Panc1 (cell line): ENCODE results near the gene BBX. TPM values are rescaled to one million over a fixed set of nuclear protein-coding genes. Genes with fewer than 3 reads are reported as not detected.

Experiments used
- ATAC-seq: fragments of 200-7000 bp; cut with Tn5 transposase; 2 replicates; pipeline ENCODE4 v1.9.1; 2020; ENCODE audit warnings: mild to moderate bottlenecking, moderate library complexity
- BruUV-seq: library from RNA; stranded (reverse); fragments of 400-500 nt; replicated peaks from 2 replicates; lab custom pipeline; 2021; lab: Mats Ljungman, UMichigan
- CTCF ChIA-PET: fragments of 300-600 bp; sonication (Branson Sonifier 250); formaldehyde crosslinking; loops from one replicate; lab custom pipeline; 2022; ENCODE audit warnings: antibody characterized with exemption; lab: Charles Lee
- POLR2A ChIA-PET: fragments of 300-600 bp; sonication (Branson Sonifier 250); formaldehyde crosslinking; loops from one replicate; lab custom pipeline; 2022; ENCODE audit warnings: antibody characterized with exemption; lab: Charles Lee
- DNase-seq: peaks from one replicate; pipeline ENCODE4 v3.0.0-alpha.2; 2010; ENCODE audit warnings: low read depth, low spot score
- H3K27ac ChIP-seq: 2 replicates; pipeline ENCODE4 v1.5.1; 2011; ENCODE audit warnings: mild to moderate bottlenecking, low read length, inconsistent platforms
- H3K27me3 ChIP-seq: fragments of 200-500 bp; sonication (Bioruptor generic); 2 replicates; pipeline ENCODE4 v1.6.0; 2014; ENCODE audit warnings: low read length, inconsistent platforms; ENCODE audit not compliant: control insufficient read depth, insufficient read depth
- H3K36me3 ChIP-seq: fragments of 200-500 bp; sonication (Bioruptor generic); 2 replicates; pipeline ENCODE4 v1.5.1; 2014; ENCODE audit warnings: inconsistent platforms, mild to moderate bottlenecking, low read length, moderate library complexity; ENCODE audit not compliant: control insufficient read depth, insufficient read depth
- H3K4me1 ChIP-seq: 2 replicates; pipeline ENCODE4 v1.5.1; 2011; ENCODE audit warnings: inconsistent platforms, mild to moderate bottlenecking, low read length, moderate library complexity; ENCODE audit not compliant: control insufficient read depth, insufficient read depth
- H3K4me3 ChIP-seq, 2 experiments: 2 replicates each; pipeline ENCODE4 v1.5.1; 2011 to 2012; ENCODE audit warnings: low read depth in 2 of 2, low read length in 2 of 2, mild to moderate bottlenecking in 2 of 2, inconsistent platforms in 1 of 2, moderate library complexity in 1 of 2
- H3K9me3 ChIP-seq: fragments of 200-500 bp; sonication (Bioruptor generic); 2 replicates; pipeline ENCODE4 v1.5.1; 2014; ENCODE audit warnings: low read depth, mild to moderate bottlenecking, inconsistent platforms, low read length, moderate library complexity; ENCODE audit not compliant: control insufficient read depth, insufficient read depth
- CTCF ChIP-seq: fragments of 450-650 bp; IDR thresholded peaks from 2 replicates; pipeline ENCODE4 v1.5.1; 2017; ENCODE audit warnings: mild to moderate bottlenecking
- POLR2AphosphoS5 ChIP-seq: IDR thresholded peaks from 2 replicates; pipeline ENCODE4 v1.6.1; 2012; ENCODE audit warnings: mild to moderate bottlenecking, low read depth, low read length, moderate library complexity
- REST ChIP-seq, 2 experiments: IDR thresholded peaks; 2 replicates each; pipeline ENCODE4 v1.6.1; 2011 to 2012; ENCODE audit warnings: low read depth in 2 of 2, control low read depth in 1 of 2, low read length in 1 of 2, mild to moderate bottlenecking in 1 of 2, moderate library complexity in 1 of 2; ENCODE audit not compliant: insufficient read depth in 1 of 2
- SIN3A ChIP-seq: IDR thresholded peaks from 2 replicates; pipeline ENCODE4 v1.6.1; 2012; ENCODE audit warnings: low read depth, mild to moderate bottlenecking, low read length, moderate library complexity, borderline replicate concordance; ENCODE audit not compliant: insufficient read depth
- TCF7L2 ChIP-seq: IDR thresholded peaks from 2 replicates; pipeline ENCODE4 v1.6.1; 2011; ENCODE audit warnings: mild to moderate bottlenecking, low read depth, low read length, inconsistent platforms
- in situ Hi-C: cut with HindIII; loops from 2 replicates; pipeline ENCODE4 v1.10.0; 2016; ENCODE audit warnings: low sequenced_read_pairs, low pct_unique_long_range_greater_than_20kb
- intact Hi-C: fragments of 100-400 bp; cut with micrococcal nuclease; formaldehyde crosslinking; loops from one replicate; pipeline ENCODE4 v1.10.0; 2022; ENCODE audit not compliant: unreplicated experiment
- total RNA-seq: library from RNA; stranded (reverse); gene quantifications from one replicate; pipeline ENCODE4 v1.2.1, GENCODE V29; 2021; ENCODE audit not compliant: unreplicated experiment

BBX gene
- total RNA-seq, 1 experiment from 2014 or later = 28.5 TPM

GRCh38 chr3:107850681-107851080, 327.9 kb downstream of the BBX start:
- ChIA-PET POLR2A (no interaction called here), CTCF (no interaction called here)
- in situ Hi-C loops (no loop called here), intact Hi-C loops (no loop called here)
- ATAC-seq (no peak), DNase-seq (no peak)
- Histone ChIP-seq H3K9me3 (no peaks in the 10 kb centered on the region), H3K27ac (no peak overlapping the region), H3K27me3 (peaks cover 5% of the 10 kb centered on the region), H3K4me3 (no peak overlapping the region), H3K4me1 (no peaks in the 10 kb centered on the region), H3K36me3 (no peaks in the 10 kb centered on the region)
- BruUV-seq = no TSS peak
- TF ChIP-seq SIN3A (no peak), TCF7L2 (no peak), CTCF (no peak), REST (IDR thresholded peaks at IDR 0.05; ENCODE audit: insufficient read depth in 1 of 2, low read depth in 2 of 2, low read length in 1 of 2) (no peak), POLR2AphosphoS5 (no peak)

- CTCF ChIA-PET = no interaction called here
- intact Hi-C loops = no loop called here
- POLR2A ChIA-PET = no interaction called here
- Histone ChIP-seq H3K9me3 (no peaks in the 10 kb centered on the region), H3K4me1 (no peaks in the 10 kb centered on the region), H3K4me3 (no peak overlapping the region), H3K27me3 (no peaks in the 10 kb centered on the region; the same call in 1 of the 2 replicates), H3K36me3 (no peaks in the 10 kb centered on the region), H3K27ac (no peak overlapping the region)
- no peak for DNase-seq
- BruUV-seq = no TSS peak
- in situ Hi-C loops = no loop called here
- no peak for TF ChIP-seq CTCF
- TF ChIP-seq REST (IDR thresholded peaks at IDR 0.05; ENCODE audit: insufficient read depth in 1 of 2, low read depth in 2 of 2, low read length in 1 of 2) = no peak
- TF ChIP-seq TCF7L2 = no peak
- TF ChIP-seq POLR2AphosphoS5 = no peak
- no peak for TF ChIP-seq SIN3A
- no peak for ATAC-seq
Measured at GRCh38 chr3:107853821-107854220, 331.1 kb downstream of the BBX start.
